Panc1 (cell line): ENCODE data around the gene SEMA4D. TPM values are rescaled to one million over a fixed set of nuclear protein-coding genes. Genes with fewer than 3 reads are reported as not detected.

Experiments used
- ATAC-seq: fragments of 200-7000 bp; cut with Tn5 transposase; 2 replicates; pipeline ENCODE4 v1.9.1; 2020; ENCODE audit warnings: mild to moderate bottlenecking, moderate library complexity
- BruUV-seq: library from RNA; stranded (reverse); fragments of 400-500 nt; replicated peaks from 2 replicates; lab custom pipeline; 2021; lab: Mats Ljungman, UMichigan
- CTCF ChIA-PET: fragments of 300-600 bp; sonication (Branson Sonifier 250); formaldehyde crosslinking; loops from one replicate; lab custom pipeline; 2022; ENCODE audit warnings: antibody characterized with exemption; lab: Charles Lee
- POLR2A ChIA-PET: fragments of 300-600 bp; sonication (Branson Sonifier 250); formaldehyde crosslinking; loops from one replicate; lab custom pipeline; 2022; ENCODE audit warnings: antibody characterized with exemption; lab: Charles Lee
- DNase-seq: peaks from one replicate; pipeline ENCODE4 v3.0.0-alpha.2; 2010; ENCODE audit warnings: low read depth, low spot score
- H3K27ac ChIP-seq: 2 replicates; pipeline ENCODE4 v1.5.1; 2011; ENCODE audit warnings: mild to moderate bottlenecking, low read length, inconsistent platforms
- H3K27me3 ChIP-seq: fragments of 200-500 bp; sonication (Bioruptor generic); 2 replicates; pipeline ENCODE4 v1.6.0; 2014; ENCODE audit warnings: low read length, inconsistent platforms; ENCODE audit not compliant: control insufficient read depth, insufficient read depth
- H3K36me3 ChIP-seq: fragments of 200-500 bp; sonication (Bioruptor generic); 2 replicates; pipeline ENCODE4 v1.5.1; 2014; ENCODE audit warnings: inconsistent platforms, mild to moderate bottlenecking, low read length, moderate library complexity; ENCODE audit not compliant: control insufficient read depth, insufficient read depth
- H3K4me1 ChIP-seq: 2 replicates; pipeline ENCODE4 v1.5.1; 2011; ENCODE audit warnings: inconsistent platforms, mild to moderate bottlenecking, low read length, moderate library complexity; ENCODE audit not compliant: control insufficient read depth, insufficient read depth
- H3K4me3 ChIP-seq, 2 experiments: 2 replicates each; pipeline ENCODE4 v1.5.1; 2011 to 2012; ENCODE audit warnings: low read depth in 2 of 2, low read length in 2 of 2, mild to moderate bottlenecking in 2 of 2, inconsistent platforms in 1 of 2, moderate library complexity in 1 of 2
- H3K9me3 ChIP-seq: fragments of 200-500 bp; sonication (Bioruptor generic); 2 replicates; pipeline ENCODE4 v1.5.1; 2014; ENCODE audit warnings: low read depth, mild to moderate bottlenecking, inconsistent platforms, low read length, moderate library complexity; ENCODE audit not compliant: control insufficient read depth, insufficient read depth
- POLR2AphosphoS5 ChIP-seq: IDR thresholded peaks from 2 replicates; pipeline ENCODE4 v1.6.1; 2012; ENCODE audit warnings: mild to moderate bottlenecking, low read depth, low read length, moderate library complexity
- REST ChIP-seq, 2 experiments: IDR thresholded peaks; 2 replicates each; pipeline ENCODE4 v1.6.1; 2011 to 2012; ENCODE audit warnings: low read depth in 2 of 2, control low read depth in 1 of 2, low read length in 1 of 2, mild to moderate bottlenecking in 1 of 2, moderate library complexity in 1 of 2; ENCODE audit not compliant: insufficient read depth in 1 of 2
- SIN3A ChIP-seq: IDR thresholded peaks from 2 replicates; pipeline ENCODE4 v1.6.1; 2012; ENCODE audit warnings: low read depth, mild to moderate bottlenecking, low read length, moderate library complexity, borderline replicate concordance; ENCODE audit not compliant: insufficient read depth
- TCF7L2 ChIP-seq: IDR thresholded peaks from 2 replicates; pipeline ENCODE4 v1.6.1; 2011; ENCODE audit warnings: mild to moderate bottlenecking, low read depth, low read length, inconsistent platforms
- in situ Hi-C: cut with HindIII; loops from 2 replicates; pipeline ENCODE4 v1.10.0; 2016; ENCODE audit warnings: low sequenced_read_pairs, low pct_unique_long_range_greater_than_20kb
- intact Hi-C: fragments of 100-400 bp; cut with micrococcal nuclease; formaldehyde crosslinking; loops from one replicate; pipeline ENCODE4 v1.10.0; 2022; ENCODE audit not compliant: unreplicated experiment
- total RNA-seq: library from RNA; stranded (reverse); gene quantifications from one replicate; pipeline ENCODE4 v1.2.1, GENCODE V29; 2021; ENCODE audit not compliant: unreplicated experiment
- TF ChIP-seq, protein P1 (sequence below): fragments of 450-650 bp; IDR thresholded peaks from 2 replicates; pipeline ENCODE4 v1.5.1; 2017; ENCODE audit warnings: mild to moderate bottlenecking

Gene SEMA4D
- total RNA-seq, 1 experiment from 2014 or later: 6.5 TPM

DNA sequence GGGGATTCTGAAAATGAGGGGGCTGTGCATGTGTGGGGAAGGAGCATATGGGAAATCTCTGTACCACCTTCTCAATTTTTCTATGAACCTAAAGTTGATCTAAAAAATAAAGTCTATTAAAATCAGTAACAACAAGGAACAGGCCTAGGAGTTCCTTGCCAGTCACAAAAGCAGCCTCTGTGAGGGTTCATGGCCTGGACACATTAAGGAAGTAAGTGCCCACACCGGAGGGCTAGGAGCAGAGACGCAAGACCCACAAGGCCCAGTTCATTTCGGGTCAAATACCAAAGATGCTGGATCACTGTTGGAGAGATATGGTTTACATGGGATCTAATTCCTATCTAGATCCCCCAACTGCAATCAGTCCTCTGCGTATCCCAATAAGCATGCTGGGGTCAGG is 88.4 kb downstream of the SEMA4D start:
- no TSS peak for BruUV-seq
- H3K36me3 ChIP-seq: no peaks in the 10 kb centered on the region
- H3K4me1 ChIP-seq: no peaks in the 10 kb centered on the region
- no peak overlapping the region for H3K4me3 ChIP-seq
- no peaks in the 10 kb centered on the region for H3K27me3 ChIP-seq
- no peak for ATAC-seq
- ChIA-PET CTCF (no interaction called here), POLR2A (no interaction called here)
- H3K27ac ChIP-seq: no peak overlapping the region
- TF ChIP-seq REST (IDR thresholded peaks at IDR 0.05; ENCODE audit: insufficient read depth in 1 of 2, low read depth in 2 of 2, low read length in 1 of 2) (no peak), TCF7L2 (no peak), POLR2AphosphoS5 (no peak), SIN3A (no peak)
- TF ChIP-seq, protein P1, sequence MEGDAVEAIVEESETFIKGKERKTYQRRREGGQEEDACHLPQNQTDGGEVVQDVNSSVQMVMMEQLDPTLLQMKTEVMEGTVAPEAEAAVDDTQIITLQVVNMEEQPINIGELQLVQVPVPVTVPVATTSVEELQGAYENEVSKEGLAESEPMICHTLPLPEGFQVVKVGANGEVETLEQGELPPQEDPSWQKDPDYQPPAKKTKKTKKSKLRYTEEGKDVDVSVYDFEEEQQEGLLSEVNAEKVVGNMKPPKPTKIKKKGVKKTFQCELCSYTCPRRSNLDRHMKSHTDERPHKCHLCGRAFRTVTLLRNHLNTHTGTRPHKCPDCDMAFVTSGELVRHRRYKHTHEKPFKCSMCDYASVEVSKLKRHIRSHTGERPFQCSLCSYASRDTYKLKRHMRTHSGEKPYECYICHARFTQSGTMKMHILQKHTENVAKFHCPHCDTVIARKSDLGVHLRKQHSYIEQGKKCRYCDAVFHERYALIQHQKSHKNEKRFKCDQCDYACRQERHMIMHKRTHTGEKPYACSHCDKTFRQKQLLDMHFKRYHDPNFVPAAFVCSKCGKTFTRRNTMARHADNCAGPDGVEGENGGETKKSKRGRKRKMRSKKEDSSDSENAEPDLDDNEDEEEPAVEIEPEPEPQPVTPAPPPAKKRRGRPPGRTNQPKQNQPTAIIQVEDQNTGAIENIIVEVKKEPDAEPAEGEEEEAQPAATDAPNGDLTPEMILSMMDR: no peak
- H3K9me3 ChIP-seq: no peaks in the 10 kb centered on the region
- DNase-seq: no peak
- intact Hi-C loops (no loop called here), in situ Hi-C loops (no loop called here)

- ChIA-PET CTCF (no interaction called here), POLR2A (no interaction called here)
- intact Hi-C loops: no loop called here
- Histone ChIP-seq H3K4me1 (no peaks in the 10 kb centered on the region), H3K27ac (no peak overlapping the region), H3K27me3 (no peaks in the 10 kb centered on the region), H3K36me3 (no peaks in the 10 kb centered on the region), H3K4me3 (no peak overlapping the region), H3K9me3 (no peaks in the 10 kb centered on the region)
- BruUV-seq: no TSS peak
- no peak for DNase-seq
- in situ Hi-C loops: no loop called here
- ATAC-seq: no peak
- TF ChIP-seq, protein P1: no peak
- no peak for TF ChIP-seq REST (IDR thresholded peaks at IDR 0.05; ENCODE audit: insufficient read depth in 1 of 2, low read depth in 2 of 2, low read length in 1 of 2)
- TF ChIP-seq POLR2AphosphoS5: no peak
- TF ChIP-seq TCF7L2: no peak
- TF ChIP-seq SIN3A: no peak
These were observed 89.2 kb downstream of the SEMA4D start for GRCh38 chr9:89408628-89409101.
